OCI-LY1 (cell line): ENCODE results near the gene GFOD1.
"Not testable (repeated sequence)": the region's sequence is repeated elsewhere in the genome, so short reads cannot be mapped to it uniquely, and the experiment has no call there.

Source experiments
- H2AFZ ChIP-seq: fragments of 200-600 bp; sonication (generic), shearing (Covaris generic); 2 replicates; pipeline ENCODE4 v1.6.0; 2014; ENCODE audit warnings: antibody characterized with exemption, mild to moderate bottlenecking, low read length
- H3F3A ChIP-seq: fragments of 200-600 bp; sonication (generic), shearing (Covaris generic); 2 replicates; pipeline ENCODE4 v1.6.0; 2014; ENCODE audit warnings: mild to moderate bottlenecking, antibody characterized with exemption, low read length, moderate library complexity; ENCODE audit not compliant: insufficient read depth
- H3K27ac ChIP-seq: fragments of 200-600 bp; sonication (generic); 2 replicates; pipeline ENCODE4 v1.5.1; 2014; ENCODE audit warnings: low read length, mixed run types, mild to moderate bottlenecking, low read depth; ENCODE audit not compliant: poor library complexity, severe bottlenecking
- H3K27me3 ChIP-seq: fragments of 200-600 bp; sonication (generic); 2 replicates; pipeline ENCODE4 v1.6.0; 2014; ENCODE audit warnings: antibody characterized with exemption, mild to moderate bottlenecking, low read length, moderate library complexity; ENCODE audit not compliant: insufficient read depth
- H3K36me3 ChIP-seq: fragments of 200-600 bp; sonication (generic); 2 replicates; pipeline ENCODE4 v1.6.1; 2014; ENCODE audit warnings: mild to moderate bottlenecking, antibody characterized with exemption, low read length, moderate library complexity, mixed read lengths; ENCODE audit not compliant: insufficient read depth
- H3K4me1 ChIP-seq: fragments of 200-600 bp; sonication (generic); 2 replicates; pipeline ENCODE4 v1.5.1; 2014; ENCODE audit warnings: mild to moderate bottlenecking, low read length, moderate library complexity; ENCODE audit not compliant: insufficient read depth, severe bottlenecking
- H3K4me2 ChIP-seq: fragments of 200-600 bp; sonication (generic), shearing (Covaris generic); 2 replicates; pipeline ENCODE4 v1.6.1; 2014; ENCODE audit warnings: low read length
- H3K4me3 ChIP-seq: fragments of 200-600 bp; sonication (generic); 2 replicates; pipeline ENCODE4 v1.5.1; 2014; ENCODE audit warnings: low read length, low read depth, mild to moderate bottlenecking, mixed read lengths; ENCODE audit not compliant: poor library complexity, severe bottlenecking
- H3K79me2 ChIP-seq: fragments of 200-600 bp; shearing (Covaris generic); 2 replicates; pipeline ENCODE4 v1.6.1; 2016; ENCODE audit warnings: mixed run types, low read length, mixed read lengths; ENCODE audit not compliant: insufficient read depth
- H3K9ac ChIP-seq: fragments of 200-600 bp; sonication (generic), shearing (Covaris generic); 2 replicates; pipeline ENCODE4 v1.6.1; 2014; ENCODE audit warnings: mild to moderate bottlenecking, low read length, mixed read lengths
- H3K9me2 ChIP-seq: fragments of 200-600 bp; sonication (generic), shearing (Covaris generic); 2 replicates; pipeline ENCODE4 v1.6.1; 2014; ENCODE audit warnings: low read depth, mild to moderate bottlenecking, low read length, mixed read lengths
- H3K9me3 ChIP-seq: fragments of 200-600 bp; shearing (Covaris generic); 2 replicates; pipeline ENCODE4 v1.6.1; 2014; ENCODE audit warnings: low read length, mixed read lengths
- H4K20me1 ChIP-seq: fragments of 200-600 bp; sonication (generic), shearing (Covaris generic); 2 replicates; pipeline ENCODE4 v1.6.0; 2016; ENCODE audit warnings: mild to moderate bottlenecking, low read length; ENCODE audit not compliant: insufficient read depth
- EZH2 ChIP-seq: fragments of 200-600 bp; sonication (generic), shearing (Covaris generic); IDR thresholded peaks from 2 replicates; pipeline ENCODE4 v1.8.0; 2017; ENCODE audit warnings: borderline replicate concordance, mixed run types, mild to moderate bottlenecking, antibody characterized with exemption, low read length, moderate library complexity, mixed read lengths
- TF ChIP-seq, protein P1 (sequence below): fragments of 200-600 bp; sonication (generic), shearing (Covaris generic); IDR thresholded peaks from 2 replicates; pipeline ENCODE4 v1.5.1; 2017; ENCODE audit warnings: mild to moderate bottlenecking, antibody characterized with exemption, low read length, moderate library complexity, mixed read lengths

Gene GFOD1

DNA sequence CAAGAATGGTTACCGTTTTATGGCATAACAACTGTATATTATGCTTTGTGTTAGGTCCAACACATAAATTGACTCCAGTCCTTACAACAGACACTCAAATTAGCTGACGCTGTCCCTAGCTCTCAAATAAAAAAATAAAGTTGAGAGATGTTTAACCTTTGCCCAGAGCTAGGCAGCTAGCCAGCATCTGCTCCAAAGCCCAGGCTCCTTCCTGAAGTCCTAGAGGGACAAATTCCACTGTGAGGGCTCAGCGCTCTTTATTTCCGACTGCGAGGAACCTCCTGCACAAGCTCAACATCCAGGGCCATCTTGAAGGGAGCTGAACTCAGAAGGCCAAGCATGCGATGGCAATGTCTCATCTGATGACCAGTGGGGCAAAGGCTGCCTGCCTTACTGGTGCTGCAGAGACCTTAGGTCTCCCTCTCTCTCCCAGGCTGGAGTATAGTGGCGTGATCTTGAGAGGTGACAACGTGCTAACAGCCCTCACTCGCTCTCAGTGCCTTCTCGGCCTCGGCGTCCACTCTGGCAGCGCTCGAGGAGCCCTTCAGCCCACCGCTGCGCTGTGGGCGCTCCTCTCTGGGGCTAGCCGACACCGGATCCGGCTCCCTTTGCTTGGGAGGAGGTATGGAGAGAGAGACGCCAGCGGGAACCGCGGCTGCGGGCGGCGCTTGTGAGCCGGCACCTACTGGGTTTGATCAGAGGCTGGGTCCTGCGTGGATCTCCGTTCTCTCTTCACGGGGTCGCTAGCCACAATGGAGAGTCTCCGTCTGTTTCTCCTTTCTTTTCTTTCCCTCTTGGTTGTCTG is 24.7 kb upstream of the GFOD1 start:
- H3K27me3 ChIP-seq = no peaks in the 10 kb centered on the region
- H4K20me1 ChIP-seq = no peaks in the 10 kb centered on the region
- peaks cover 4% of the 10 kb centered on the region for H3K4me1 ChIP-seq
- no peak for TF ChIP-seq EZH2
- TF ChIP-seq, protein P1, sequence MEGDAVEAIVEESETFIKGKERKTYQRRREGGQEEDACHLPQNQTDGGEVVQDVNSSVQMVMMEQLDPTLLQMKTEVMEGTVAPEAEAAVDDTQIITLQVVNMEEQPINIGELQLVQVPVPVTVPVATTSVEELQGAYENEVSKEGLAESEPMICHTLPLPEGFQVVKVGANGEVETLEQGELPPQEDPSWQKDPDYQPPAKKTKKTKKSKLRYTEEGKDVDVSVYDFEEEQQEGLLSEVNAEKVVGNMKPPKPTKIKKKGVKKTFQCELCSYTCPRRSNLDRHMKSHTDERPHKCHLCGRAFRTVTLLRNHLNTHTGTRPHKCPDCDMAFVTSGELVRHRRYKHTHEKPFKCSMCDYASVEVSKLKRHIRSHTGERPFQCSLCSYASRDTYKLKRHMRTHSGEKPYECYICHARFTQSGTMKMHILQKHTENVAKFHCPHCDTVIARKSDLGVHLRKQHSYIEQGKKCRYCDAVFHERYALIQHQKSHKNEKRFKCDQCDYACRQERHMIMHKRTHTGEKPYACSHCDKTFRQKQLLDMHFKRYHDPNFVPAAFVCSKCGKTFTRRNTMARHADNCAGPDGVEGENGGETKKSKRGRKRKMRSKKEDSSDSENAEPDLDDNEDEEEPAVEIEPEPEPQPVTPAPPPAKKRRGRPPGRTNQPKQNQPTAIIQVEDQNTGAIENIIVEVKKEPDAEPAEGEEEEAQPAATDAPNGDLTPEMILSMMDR = no peak
- H3K4me2 ChIP-seq = no peak overlapping the region
- no peaks in the 10 kb centered on the region for H3K36me3 ChIP-seq
- H3K9me3 ChIP-seq = peaks cover 3% of the 10 kb centered on the region; the same call in 1 of the 2 replicates
- H3K9me2 ChIP-seq = no peaks in the 10 kb centered on the region
- no peaks in the 10 kb centered on the region for H3K79me2 ChIP-seq
- H3K9ac ChIP-seq = no peak overlapping the region
- no peak overlapping the region for H2AFZ ChIP-seq
- H3K27ac ChIP-seq = no peak overlapping the region
- no peak overlapping the region for H3K4me3 ChIP-seq
- no peaks in the 10 kb centered on the region for H3F3A ChIP-seq

DNA sequence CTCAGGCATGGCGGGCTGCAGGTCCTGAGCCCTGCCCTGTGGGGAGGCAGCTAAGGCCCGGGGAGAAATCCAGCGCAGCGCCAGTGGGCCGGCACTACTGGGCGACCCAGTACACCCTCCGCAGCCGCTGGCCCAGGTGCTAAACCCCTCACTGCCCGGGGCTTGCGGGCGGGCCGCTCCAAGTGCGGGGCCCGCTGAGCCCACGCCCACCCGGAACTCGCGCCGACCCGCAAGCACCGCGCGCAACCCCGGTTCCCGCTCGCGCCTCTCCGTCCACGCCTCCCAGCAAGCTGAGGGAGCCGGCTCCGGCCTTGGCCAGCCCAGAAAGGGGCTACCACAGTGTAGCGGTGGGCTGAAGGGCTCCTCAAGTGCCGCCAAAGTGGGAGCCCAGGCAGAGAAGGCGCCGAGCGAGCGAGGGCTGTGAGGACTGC is 23.8 kb upstream of the GFOD1 start:
- H3K9me2 ChIP-seq, H3K9ac ChIP-seq, H4K20me1 ChIP-seq, H3K27ac ChIP-seq, H3K4me1 ChIP-seq, H3K4me3 ChIP-seq, H2AFZ ChIP-seq, H3K27me3 ChIP-seq, H3F3A ChIP-seq, H3K9me3 ChIP-seq, H3K4me2 ChIP-seq, H3K79me2 ChIP-seq, H3K36me3 ChIP-seq: not testable (repeated sequence)

- not testable (repeated sequence) for H3K4me2 ChIP-seq, H3K27ac ChIP-seq, H3K4me1 ChIP-seq, H3K9me3 ChIP-seq, H3K79me2 ChIP-seq, H2AFZ ChIP-seq, H3K9me2 ChIP-seq, H3K9ac ChIP-seq, H3F3A ChIP-seq, H3K4me3 ChIP-seq, H3K36me3 ChIP-seq, H4K20me1 ChIP-seq, H3K27me3 ChIP-seq
These were observed 23.0 kb upstream of the GFOD1 start for GRCh38 chr6:13510433-13510832.

GRCh38 chr6:13508711-13509705 is 21.6 kb upstream of the GFOD1 start:
- Histone ChIP-seq H3K9ac (no peak overlapping the region), H3K9me2 (no peaks in the 10 kb centered on the region), H3K4me2 (no peak overlapping the region), H3K4me3 (no peak overlapping the region), H3K4me1 (no peaks in the 10 kb centered on the region), H2AFZ (no peak overlapping the region), H3K27me3 (no peaks in the 10 kb centered on the region), H3K36me3 (no peaks in the 10 kb centered on the region), H3K27ac (no peak overlapping the region), H3K79me2 (no peaks in the 10 kb centered on the region), H3K9me3 (peaks cover 3% of the 10 kb centered on the region; the same call in 1 of the 2 replicates), H4K20me1 (no peaks in the 10 kb centered on the region), H3F3A (no peaks in the 10 kb centered on the region)
- TF ChIP-seq, protein P1 = no peak
